Astrocyte (in vitro differentiated cells and primary cell): ENCODE measurements around the gene KRT33A. TPM values are rescaled to one million over a fixed set of nuclear protein-coding genes. Genes with fewer than 3 reads are reported as not detected.
"Not testable (repeated sequence)": the region's sequence is repeated elsewhere in the genome, so short reads cannot be mapped to it uniquely, and the experiment has no call there.

ENCODE experiments used
- DNase-seq: peaks from one replicate; pipeline ENCODE4 v3.0.0-alpha.2; 2010; ENCODE audit warnings: low read depth
- FAIRE-seq: peaks from 2 replicates; lab custom pipeline; 2011; peaks lifted over from hg19 to GRCh38; lab: Jason Lieb, UNC
- H2AFZ ChIP-seq: 2 replicates; pipeline ENCODE4 v1.6.0; 2012; ENCODE audit warnings: low read depth, low read length, inconsistent platforms
- H3K27ac ChIP-seq: 2 replicates; pipeline ENCODE4 v1.5.1; 2011; ENCODE audit warnings: low read depth, low read length, inconsistent platforms
- H3K27me3 ChIP-seq: 2 replicates; pipeline ENCODE4 v1.6.0; 2011; ENCODE audit warnings: low read length, inconsistent platforms; ENCODE audit not compliant: insufficient read depth
- H3K36me3 ChIP-seq: 2 replicates; pipeline ENCODE4 v1.5.1; 2011; ENCODE audit warnings: low read length, inconsistent platforms; ENCODE audit not compliant: insufficient read depth
- H3K4me1 ChIP-seq: 2 replicates; pipeline ENCODE4 v1.5.1; 2011; ENCODE audit warnings: low read length, inconsistent platforms; ENCODE audit not compliant: insufficient read depth
- H3K4me2 ChIP-seq: 2 replicates; pipeline ENCODE4 v1.6.0; 2012; ENCODE audit warnings: low read length, inconsistent platforms
- H3K4me3 ChIP-seq: 2 replicates; pipeline ENCODE4 v1.5.1; 2011; ENCODE audit warnings: low read depth, mild to moderate bottlenecking, low read length, inconsistent platforms; ENCODE audit not compliant: insufficient read depth
- H3K79me2 ChIP-seq: 2 replicates; pipeline ENCODE4 v1.6.0; 2012; ENCODE audit warnings: mild to moderate bottlenecking, low read length, inconsistent platforms; ENCODE audit not compliant: insufficient read depth
- H3K9ac ChIP-seq: 2 replicates; pipeline ENCODE4 v1.6.0; 2012; ENCODE audit warnings: mild to moderate bottlenecking, low read length, inconsistent platforms
- H3K9me3 ChIP-seq: 2 replicates; pipeline ENCODE4 v1.5.1; 2012; ENCODE audit warnings: low read depth, mild to moderate bottlenecking, low read length, inconsistent platforms; ENCODE audit not compliant: insufficient read depth
- H4K20me1 ChIP-seq: 2 replicates; pipeline ENCODE4 v1.6.0; 2012; ENCODE audit warnings: low read length, inconsistent platforms; ENCODE audit not compliant: insufficient read depth
- H3K27ac Mint-ChIP-seq: one replicate; pipeline ENCODE4 v1.8.0; 2021; ENCODE audit warnings: mild to moderate bottlenecking, mixed read lengths; ENCODE audit not compliant: unreplicated experiment
- H3K27me3 Mint-ChIP-seq: one replicate; pipeline ENCODE4 v1.8.0; 2021; ENCODE audit warnings: low read depth, mixed read lengths; ENCODE audit not compliant: unreplicated experiment
- H3K36me3 Mint-ChIP-seq: one replicate; pipeline ENCODE4 v1.8.0; 2021; ENCODE audit warnings: low read depth, mixed read lengths; ENCODE audit not compliant: unreplicated experiment
- H3K4me1 Mint-ChIP-seq: one replicate; pipeline ENCODE4 v1.8.0; 2021; ENCODE audit warnings: low read depth, mixed read lengths; ENCODE audit not compliant: unreplicated experiment
- H3K4me3 Mint-ChIP-seq: one replicate; pipeline ENCODE4 v1.8.0; 2021; ENCODE audit warnings: mild to moderate bottlenecking, moderate library complexity, mixed read lengths; ENCODE audit not compliant: unreplicated experiment
- H3K9me3 Mint-ChIP-seq: one replicate; pipeline ENCODE4 v1.8.0; 2021; ENCODE audit warnings: mild to moderate bottlenecking, mixed read lengths; ENCODE audit not compliant: unreplicated experiment
- CTCF ChIP-seq: IDR thresholded peaks from 2 replicates; pipeline ENCODE4 v1.5.1; 2011; ENCODE audit warnings: low read depth, mild to moderate bottlenecking, inconsistent platforms, low read length, moderate library complexity; ENCODE audit not compliant: insufficient read depth
- EZH2 ChIP-seq: IDR thresholded peaks from 2 replicates; pipeline ENCODE4 v1.6.1; 2012; ENCODE audit warnings: mild to moderate bottlenecking, low read length, inconsistent platforms; ENCODE audit not compliant: insufficient read depth
- total RNA-seq: library from RNA; stranded (reverse); gene quantifications from 2 replicates; pipeline ENCODE4 v1.2.1, GENCODE V29; 2021

KRT33A gene
- total RNA-seq, 1 donor from 2014 or later, result not detected

GRCh38 chr17:41380091-41380490, 29.5 kb upstream of the KRT33A start:
- peak overlapping the region; percentile 4 for H3K27ac Mint-ChIP-seq
- H3K27me3 ChIP-seq, H3K4me3 Mint-ChIP-seq, H3K79me2 ChIP-seq, H3K36me3 ChIP-seq, H4K20me1 ChIP-seq, H3K36me3 Mint-ChIP-seq, H3K4me3 ChIP-seq, H3K9me3 ChIP-seq, H3K4me1 Mint-ChIP-seq, H3K27me3 Mint-ChIP-seq: not testable (repeated sequence)
- peak; percentile 71 for DNase-seq
- H3K9me3 Mint-ChIP-seq, result peaks cover 16% of the 10 kb centered on the region
- peak; percentile 98 for FAIRE-seq
- Histone ChIP-seq H2AFZ (peak overlapping the region; percentile 38), H3K4me1 (peaks cover 10% of the 10 kb centered on the region), H3K27ac (peak overlapping the region; percentile 69), H3K9ac (peak overlapping the region; percentile 38), H3K4me2 (peak overlapping the region; percentile 45)

GRCh38 chr17:41377546-41377945, 26.9 kb upstream of the KRT33A start:
- no peak overlapping the region for H3K4me3 Mint-ChIP-seq
- no peak overlapping the region for H3K4me2 ChIP-seq
- no peaks in the 10 kb centered on the region for H3K9me3 ChIP-seq
- no peaks in the 10 kb centered on the region for H3K79me2 ChIP-seq
- DNase-seq (no peak), FAIRE-seq (peak; percentile 37)
- no peak overlapping the region for H3K9ac ChIP-seq
- peaks cover 10% of the 10 kb centered on the region for H3K4me1 ChIP-seq
- peaks cover 13% of the 10 kb centered on the region for H3K27me3 Mint-ChIP-seq
- H3K27ac Mint-ChIP-seq, result no peak overlapping the region
- TF ChIP-seq CTCF, result no peak
- no peak for TF ChIP-seq EZH2
- H3K4me3 ChIP-seq, result no peak overlapping the region
- peaks cover 8% of the 10 kb centered on the region for H3K4me1 Mint-ChIP-seq
- H2AFZ ChIP-seq, result peak overlapping the region; percentile 33
- no peaks in the 10 kb centered on the region for H3K36me3 Mint-ChIP-seq
- H3K36me3 ChIP-seq, result no peaks in the 10 kb centered on the region
- H3K9me3 Mint-ChIP-seq, result peaks cover 24% of the 10 kb centered on the region
- H3K27me3 ChIP-seq, result no peaks in the 10 kb centered on the region
- H3K27ac ChIP-seq, result no peak overlapping the region
- H4K20me1 ChIP-seq, result no peaks in the 10 kb centered on the region

GRCh38 chr17:41369713-41370112, 19.1 kb upstream of the KRT33A start, which contains the start of gene KRT33B:
KRT33B (minus strand) TSS chr17:41369813; CDS start chr17:41369750, 63 bp downstream.
- Histone ChIP-seq H3K9ac (no peak within 1 kb of the TSS), H3K79me2 (no peaks in the 10 kb centered on the region), H3K36me3 (no peaks in the 10 kb centered on the region), H3K9me3 (no peaks in the 10 kb centered on the region), H3K4me2 (no peak within 1 kb of the TSS), H3K4me3 (no peak within 1 kb of the TSS), H4K20me1 (no peaks in the 10 kb centered on the region), H3K27ac (no peak within 1 kb of the TSS), H3K27me3 (no peaks in the 10 kb centered on the region), H2AFZ (no peak within 1 kb of the TSS), H3K4me1 (peaks cover 6% of the 10 kb centered on the region)
- Mint-ChIP-seq H3K27me3 (peaks cover 13% of the 10 kb centered on the region), H3K36me3 (no peaks in the 10 kb centered on the region), H3K9me3 (peaks cover 8% of the 10 kb centered on the region), H3K27ac (peak within 1 kb of the TSS; percentile 86), H3K4me1 (peaks cover 15% of the 10 kb centered on the region), H3K4me3 (peak within 1 kb of the TSS; percentile 55)
- DNase-seq (no peak), FAIRE-seq (no peak)
- TF ChIP-seq EZH2, result no peak
